Neutrophil (primary cell): ENCODE data around the gene HLA-DMB.

Experiments used
- H3K27ac ChIP-seq: fragments of 200-600 bp; sonication (generic); 2 replicates; pipeline ENCODE4 v1.5.1; 2016; ENCODE audit warnings: mild to moderate bottlenecking, moderate library complexity
- H3K27me3 ChIP-seq: fragments of 200-600 bp; sonication (generic); 2 replicates; pipeline ENCODE4 v1.6.0; 2016; ENCODE audit warnings: mild to moderate bottlenecking
- H3K36me3 ChIP-seq: fragments of 200-600 bp; sonication (generic); 2 replicates; pipeline ENCODE4 v1.5.1; 2017
- H3K4me1 ChIP-seq, 2 experiments: fragments of 200-600 bp in 1 of 2; sonication (generic) in 1 of 2; 1 replicate in 1 of 2; 2 replicates in 1 of 2; pipeline versions ENCODE4 v1.5.1 to v1.6.1; 2013 to 2016; ENCODE audit warnings: low read depth in 1 of 2, low read length in 1 of 2, mild to moderate bottlenecking in 1 of 2, moderate library complexity in 1 of 2; ENCODE audit not compliant: control insufficient read depth in 1 of 2, insufficient read depth in 1 of 2
- H3K4me3 ChIP-seq, 2 experiments: fragments of 200-600 bp in 1 of 2; sonication (generic) in 1 of 2; 1 replicate in 1 of 2; 2 replicates in 1 of 2; pipeline ENCODE4 v1.5.1; 2013 to 2016; ENCODE audit warnings: low read depth in 1 of 2, low read length in 1 of 2, mild to moderate bottlenecking in 1 of 2, moderate library complexity in 1 of 2
- H3K9me3 ChIP-seq: fragments of 200-600 bp; sonication (generic); 2 replicates; pipeline ENCODE4 v1.5.1; 2016
- TF ChIP-seq, protein P1 (sequence below): fragments of 200-600 bp; sonication (generic); IDR thresholded peaks from 2 replicates; pipeline ENCODE4 v1.5.1; 2016; ENCODE audit warnings: antibody characterized with exemption

Gene HLA-DMB

DNA sequence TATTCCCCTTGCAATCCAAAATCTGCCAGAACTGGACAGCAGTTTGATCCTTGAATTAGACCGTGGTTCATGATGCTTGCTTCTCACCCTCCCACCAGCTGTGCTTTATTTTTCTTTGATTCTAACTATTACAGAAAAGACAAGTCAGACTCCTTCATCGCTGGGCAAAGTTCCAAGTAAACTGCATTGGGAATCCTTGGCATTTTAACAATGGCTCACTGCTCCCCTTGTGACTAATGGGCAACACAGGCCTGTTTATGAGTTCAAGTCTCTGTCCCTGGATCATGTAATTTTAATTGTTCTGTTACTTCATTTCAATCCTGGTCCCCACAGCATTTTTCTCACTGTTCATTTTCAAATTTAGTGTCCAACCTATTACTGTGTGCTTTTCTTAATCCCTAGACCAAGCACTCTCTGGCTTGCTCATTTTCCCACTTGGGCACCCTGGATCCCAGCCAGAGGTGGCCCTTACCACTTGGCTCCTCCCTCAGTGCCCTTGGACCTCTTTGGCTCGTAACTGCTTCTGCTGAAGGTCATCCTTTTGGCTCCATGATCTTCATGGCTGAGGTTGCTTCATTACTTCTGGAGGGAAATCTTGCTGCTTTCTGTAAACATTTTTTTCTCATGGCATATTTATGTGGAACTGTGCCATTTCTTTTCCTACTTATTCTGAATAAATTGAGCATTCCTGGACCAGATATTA, 54.0 kb downstream of the HLA-DMB start:
- no peaks in the 10 kb centered on the region for H3K36me3 ChIP-seq
- H3K4me3 ChIP-seq: no peak overlapping the region
- no peak overlapping the region for H3K27ac ChIP-seq

DNA sequence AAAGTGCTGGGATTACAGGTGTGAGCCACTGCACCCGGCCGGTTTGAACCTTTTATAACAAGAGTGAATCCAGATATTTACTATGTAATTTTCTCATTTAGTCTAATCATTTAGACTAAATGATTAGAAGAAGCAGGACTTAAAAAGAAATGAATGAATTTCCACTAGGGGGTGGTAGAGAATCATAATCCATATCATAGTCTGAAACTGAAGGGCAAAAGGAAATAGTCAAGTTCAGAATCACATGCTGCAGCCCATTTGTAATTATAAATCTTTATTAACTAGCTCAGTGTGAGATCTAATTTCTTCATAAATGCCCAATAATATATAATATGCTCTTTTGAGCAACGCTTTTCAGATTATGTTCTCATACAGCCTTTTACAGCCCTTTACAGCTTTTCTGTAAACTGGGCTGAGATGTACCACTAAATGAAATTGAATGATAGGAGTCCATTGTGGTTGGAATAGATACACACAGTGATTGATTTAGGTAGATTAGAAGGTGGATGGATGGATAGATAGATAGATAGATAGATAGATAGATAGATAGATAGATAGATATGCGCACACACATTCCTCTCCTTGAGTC, 55.0 kb downstream of the HLA-DMB start:
- TF ChIP-seq, protein P1, sequence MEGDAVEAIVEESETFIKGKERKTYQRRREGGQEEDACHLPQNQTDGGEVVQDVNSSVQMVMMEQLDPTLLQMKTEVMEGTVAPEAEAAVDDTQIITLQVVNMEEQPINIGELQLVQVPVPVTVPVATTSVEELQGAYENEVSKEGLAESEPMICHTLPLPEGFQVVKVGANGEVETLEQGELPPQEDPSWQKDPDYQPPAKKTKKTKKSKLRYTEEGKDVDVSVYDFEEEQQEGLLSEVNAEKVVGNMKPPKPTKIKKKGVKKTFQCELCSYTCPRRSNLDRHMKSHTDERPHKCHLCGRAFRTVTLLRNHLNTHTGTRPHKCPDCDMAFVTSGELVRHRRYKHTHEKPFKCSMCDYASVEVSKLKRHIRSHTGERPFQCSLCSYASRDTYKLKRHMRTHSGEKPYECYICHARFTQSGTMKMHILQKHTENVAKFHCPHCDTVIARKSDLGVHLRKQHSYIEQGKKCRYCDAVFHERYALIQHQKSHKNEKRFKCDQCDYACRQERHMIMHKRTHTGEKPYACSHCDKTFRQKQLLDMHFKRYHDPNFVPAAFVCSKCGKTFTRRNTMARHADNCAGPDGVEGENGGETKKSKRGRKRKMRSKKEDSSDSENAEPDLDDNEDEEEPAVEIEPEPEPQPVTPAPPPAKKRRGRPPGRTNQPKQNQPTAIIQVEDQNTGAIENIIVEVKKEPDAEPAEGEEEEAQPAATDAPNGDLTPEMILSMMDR: peak; percentile 50
- Histone ChIP-seq H3K4me3 (no peak overlapping the region), H3K9me3 (no peaks in the 10 kb centered on the region), H3K36me3 (no peaks in the 10 kb centered on the region), H3K27me3 (peaks cover 15% of the 10 kb centered on the region), H3K27ac (no peak overlapping the region), H3K4me1 (no peaks in the 10 kb centered on the region)

More for the DNA sequence above, 54.0 kb downstream of the HLA-DMB start:
- Histone ChIP-seq H3K27me3 (peaks cover 5% of the 10 kb centered on the region), H3K9me3 (no peaks in the 10 kb centered on the region), H3K4me1 (no peaks in the 10 kb centered on the region)
- TF ChIP-seq, protein P1: no peak
